Smooth muscle cell (in vitro differentiated cells): ENCODE measurements around the gene ZNF644. TPM values are rescaled to one million over a fixed set of nuclear protein-coding genes. Genes with fewer than 3 reads are reported as not detected.
"Not testable (repeated sequence)": the region's sequence is repeated elsewhere in the genome, so short reads cannot be mapped to it uniquely, and the experiment has no call there.

Source experiments
- DNase-seq: peaks from one replicate; lab custom pipeline; 2025; ENCODE audit not compliant: unreplicated experiment; lab: John Stamatoyannopoulos, UW
- H2AFZ ChIP-seq: fragments of 200-600 bp; sonication (generic); 2 replicates; pipeline ENCODE4 v1.6.0; 2016; ENCODE audit warnings: antibody characterized with exemption, low read depth, mild to moderate bottlenecking
- H3F3A ChIP-seq: fragments of 200-600 bp; sonication (generic); 2 replicates; pipeline ENCODE4 v1.6.0; 2017; ENCODE audit warnings: antibody characterized with exemption, low read depth
- H3K27ac ChIP-seq: fragments of 200-600 bp; sonication (generic); 2 replicates; pipeline ENCODE4 v1.5.1; 2016; ENCODE audit warnings: low read depth, mild to moderate bottlenecking
- H3K27me3 ChIP-seq: fragments of 200-600 bp; sonication (generic); 2 replicates; pipeline ENCODE4 v1.6.1; 2016; ENCODE audit warnings: low read depth, mild to moderate bottlenecking
- H3K36me3 ChIP-seq: fragments of 200-600 bp; sonication (generic); 2 replicates; pipeline ENCODE4 v1.5.1; 2016; ENCODE audit warnings: low read depth
- H3K4me1 ChIP-seq: fragments of 200-600 bp; sonication (generic); 2 replicates; pipeline ENCODE4 v1.5.1; 2016; ENCODE audit warnings: low read depth
- H3K4me2 ChIP-seq: fragments of 200-600 bp; sonication (generic); 2 replicates; pipeline ENCODE4 v1.6.0; 2016; ENCODE audit warnings: mild to moderate bottlenecking
- H3K4me3 ChIP-seq: fragments of 200-600 bp; sonication (generic); 2 replicates; pipeline ENCODE4 v1.5.1; 2016; ENCODE audit warnings: mild to moderate bottlenecking
- H3K79me2 ChIP-seq: fragments of 200-600 bp; sonication (generic); 2 replicates; pipeline ENCODE4 v1.6.0; 2016; ENCODE audit warnings: low read depth, mild to moderate bottlenecking
- H3K9ac ChIP-seq: fragments of 200-600 bp; sonication (generic); 2 replicates; pipeline ENCODE4 v1.6.0; 2016; ENCODE audit warnings: low read depth
- H3K9me3 ChIP-seq: fragments of 200-600 bp; sonication (generic); replicated peaks from 2 replicates; pipeline ENCODE4 v1.5.1; 2016; ENCODE audit warnings: low read depth
- H4K20me1 ChIP-seq: fragments of 200-600 bp; sonication (generic); 2 replicates; pipeline ENCODE4 v1.6.0; 2016; ENCODE audit warnings: low read depth
- CTCF ChIP-seq: fragments of 200-600 bp; sonication (generic); IDR thresholded peaks from 2 replicates; pipeline ENCODE4 v1.5.1; 2017; ENCODE audit warnings: borderline replicate concordance, mild to moderate bottlenecking, antibody characterized with exemption; ENCODE audit not compliant: insufficient read depth, poor library complexity, severe bottlenecking
- WGBS: methylation state at CpG from one replicate; pipeline ENCODE4 v1.1.7; 2016; ENCODE audit warnings: low lambda C conversion rate; 5-methylcytosine and 5-hydroxymethylcytosine counted together
- polyA plus RNA-seq: library from polyadenylated mRNA; unstranded; fragments of >200 nt; fragmentation: Nextera tagmentation; extraction: Ambion mirVana; gene quantifications from 2 replicates; pipeline ENCODE4 v1.2.1, GENCODE V29; 2016
- total RNA-seq: library from RNA; depleted of rRNA; stranded (reverse); fragments of >200 nt; gene quantifications from 2 replicates; pipeline ENCODE4 v1.2.3, GENCODE V29; 2014

Gene ZNF644
- total and polyA plus RNA-seq, 2 experiments from 2014 or later, result 22.9 to 102 TPM

- TF ChIP-seq CTCF, result no peak
- H3K27me3 ChIP-seq, result no peaks in the 10 kb centered on the region
Measured at GRCh38 chr1:91054780-91055481, 33.1 kb upstream of the ZNF644 start.

GRCh38 chr1:91053630-91054029 is 31.8 kb upstream of the ZNF644 start:
- H3K4me2 ChIP-seq, result no peak overlapping the region
- no peak overlapping the region for H3K9ac ChIP-seq
- H3K36me3 ChIP-seq, result no peaks in the 10 kb centered on the region
- H2AFZ ChIP-seq, result no peak overlapping the region
- no peaks in the 10 kb centered on the region for H3K4me1 ChIP-seq
- TF ChIP-seq CTCF, result no peak
- H3K27me3 ChIP-seq, result no peaks in the 10 kb centered on the region
- no peaks in the 10 kb centered on the region for H3F3A ChIP-seq
- no peaks in the 10 kb centered on the region for H3K79me2 ChIP-seq
- no peak for DNase-seq
- H4K20me1 ChIP-seq, result no peaks in the 10 kb centered on the region
- 78% methylated on average over 2 of the region's 2 CpGs for WGBS
- H3K27ac ChIP-seq, result no peak overlapping the region
- H3K9me3 ChIP-seq, result no peaks in the 10 kb centered on the region
- H3K4me3 ChIP-seq, result no peak overlapping the region

More at GRCh38 chr1:91054780-91055481, 33.1 kb upstream of the ZNF644 start:
- 98% methylated on average over 2 of the region's 2 CpGs for WGBS
- H3K4me3 ChIP-seq, result no peak overlapping the region
- no peaks in the 10 kb centered on the region for H3K4me1 ChIP-seq
- no peak overlapping the region for H3K9ac ChIP-seq
- no peaks in the 10 kb centered on the region for H3K36me3 ChIP-seq
- no peak overlapping the region for H2AFZ ChIP-seq
- H3F3A ChIP-seq, result no peaks in the 10 kb centered on the region
- H3K79me2 ChIP-seq, result no peaks in the 10 kb centered on the region
- H3K27ac ChIP-seq, result no peak overlapping the region
- no peak for DNase-seq
- no peak overlapping the region for H3K4me2 ChIP-seq
- H4K20me1 ChIP-seq, result no peaks in the 10 kb centered on the region
- H3K9me3 ChIP-seq, result no peaks in the 10 kb centered on the region

- H4K20me1 ChIP-seq, H3K27me3 ChIP-seq, H3K9ac ChIP-seq, H3K27ac ChIP-seq, H3K4me3 ChIP-seq, H3K9me3 ChIP-seq, H3K4me1 ChIP-seq, H3F3A ChIP-seq, DNase-seq, H3K79me2 ChIP-seq, H3K4me2 ChIP-seq, H3K36me3 ChIP-seq: not testable (repeated sequence)
- 33% methylated on average over 2 of the region's 2 CpGs for WGBS
- H2AFZ ChIP-seq, result peak overlapping the region; percentile 24
Measured at GRCh38 chr1:91049551-91049950, 27.7 kb upstream of the ZNF644 start.

GRCh38 chr1:91046766-91047165 is 24.9 kb upstream of the ZNF644 start:
- Histone ChIP-seq H3K27me3 (no peaks in the 10 kb centered on the region), H3K4me2 (no peak overlapping the region)
- no peak for DNase-seq

More at GRCh38 chr1:91046766-91047165, 24.9 kb upstream of the ZNF644 start:
- Histone ChIP-seq H3F3A (no peaks in the 10 kb centered on the region), H3K4me3 (no peak overlapping the region), H3K4me1 (no peaks in the 10 kb centered on the region), H3K79me2 (no peaks in the 10 kb centered on the region), H3K27ac (no peak overlapping the region), H3K9ac (no peak overlapping the region), H4K20me1 (no peaks in the 10 kb centered on the region), H3K36me3 (no peaks in the 10 kb centered on the region), H3K9me3 (no peaks in the 10 kb centered on the region), H2AFZ (no peak overlapping the region)
- 72% methylated on average over 2 of the region's 2 CpGs for WGBS
- no peak for TF ChIP-seq CTCF
